Activated CD4-positive, alpha-beta T cell treated with anti-CD3 and anti-CD28 coated beads, Interleukin-2, amount 10 ng/mL, durations not matched to agents 24 days and 14 days (primary cell): ENCODE data around the gene EGFL6. TPM values are rescaled to one million over a fixed set of nuclear protein-coding genes. Genes with fewer than 3 reads are reported as not detected.
A peak's percentile ranks its signal among the peaks of the same experiment; 100 is the strongest.
"Not testable (repeated sequence)": the region's sequence is repeated elsewhere in the genome, so short reads cannot be mapped to it uniquely, and the experiment has no call there.

Experiments used
- DNase-seq: peaks from one replicate; pipeline ENCODE4 v3.0.0; 2022
- H3K27ac Mint-ChIP-seq: one replicate; pipeline ENCODE4 v1.8.0; 2022; ENCODE audit warnings: mild to moderate bottlenecking, mixed read lengths
- H3K27me3 Mint-ChIP-seq: one replicate; pipeline ENCODE4 v1.8.0; 2022; ENCODE audit warnings: mixed read lengths
- H3K36me3 Mint-ChIP-seq: one replicate; pipeline ENCODE4 v1.8.0; 2022; ENCODE audit warnings: low read depth, mild to moderate bottlenecking, mixed read lengths
- H3K4me1 Mint-ChIP-seq: one replicate; pipeline ENCODE4 v1.8.0; 2021; ENCODE audit warnings: mixed read lengths
- H3K4me3 Mint-ChIP-seq: one replicate; pipeline ENCODE4 v1.8.0; 2022; ENCODE audit warnings: mild to moderate bottlenecking, moderate library complexity, mixed read lengths
- H3K9me3 Mint-ChIP-seq: one replicate; pipeline ENCODE4 v1.8.0; 2021; ENCODE audit warnings: mixed read lengths
- intact Hi-C: fragments of 100-400 bp; cut with micrococcal nuclease; formaldehyde crosslinking; loops from one replicate; pipeline ENCODE4 v1.15.1; 2023
- total RNA-seq: library from RNA; stranded (reverse); gene quantifications from 2 replicates; pipeline ENCODE4 v1.2.3, GENCODE V29; 2022

Gene EGFL6
- total RNA-seq, 1 donor from 2014 or later: 1.7 TPM

- H3K4me3 Mint-ChIP-seq: peak overlapping the region; percentile 63
- no peaks in the 10 kb centered on the region for H3K9me3 Mint-ChIP-seq
- peak overlapping the region; percentile 93 for H3K27ac Mint-ChIP-seq
- H3K27me3 Mint-ChIP-seq: no peaks in the 10 kb centered on the region
- peak; percentile 75 for DNase-seq
- peaks cover 11% of the 10 kb centered on the region for H3K4me1 Mint-ChIP-seq
- intact Hi-C loops: loop anchor here (1.0 to 2.0 kb wide), 3 partner anchors 16 to 358 kb away; partner anchors contain the start of gene TCEANC
- H3K36me3 Mint-ChIP-seq: peaks cover 21% of the 10 kb centered on the region
Observed at GRCh38 chrX:13669246-13669737, 99.9 kb downstream of the EGFL6 start.

- H3K27me3 Mint-ChIP-seq, H3K4me3 Mint-ChIP-seq, DNase-seq, H3K9me3 Mint-ChIP-seq: not testable (repeated sequence)
- Mint-ChIP-seq H3K27ac (peak overlapping the region; percentile 93), H3K4me1 (peaks cover 11% of the 10 kb centered on the region), H3K36me3 (peaks cover 21% of the 10 kb centered on the region)
- intact Hi-C loops: loop anchor here (1.0 to 2.0 kb wide), 3 partner anchors 17 to 358 kb away; partner anchors contain the start of gene TCEANC
Observed at GRCh38 chrX:13669755-13670154, 100.4 kb downstream of the EGFL6 start.

- H3K27me3 Mint-ChIP-seq: no peaks in the 10 kb centered on the region
- peaks cover 21% of the 10 kb centered on the region for H3K36me3 Mint-ChIP-seq
- H3K27ac Mint-ChIP-seq: no peak overlapping the region
- H3K4me1 Mint-ChIP-seq: peaks cover 11% of the 10 kb centered on the region
- intact Hi-C loops: no loop called here
- no peaks in the 10 kb centered on the region for H3K9me3 Mint-ChIP-seq
- no peak overlapping the region for H3K4me3 Mint-ChIP-seq
- DNase-seq: no peak
Observed at GRCh38 chrX:13670197-13670596, 100.8 kb downstream of the EGFL6 start.

- Mint-ChIP-seq H3K36me3 (peaks cover 17% of the 10 kb centered on the region), H3K9me3 (no peaks in the 10 kb centered on the region), H3K27ac (no peak overlapping the region), H3K4me3 (no peak overlapping the region), H3K4me1 (peaks cover 11% of the 10 kb centered on the region), H3K27me3 (no peaks in the 10 kb centered on the region)
- intact Hi-C loops: no loop called here
- no peak for DNase-seq
Observed at GRCh38 chrX:13673016-13673415, 103.6 kb downstream of the EGFL6 start.

GRCh38 chrX:13676885-13677284 lies 107.5 kb downstream of the EGFL6 start:
- no peak for DNase-seq
- Mint-ChIP-seq H3K4me3 (no peak overlapping the region), H3K4me1 (peaks cover 1% of the 10 kb centered on the region), H3K9me3 (no peaks in the 10 kb centered on the region), H3K27ac (no peak overlapping the region), H3K27me3 (no peaks in the 10 kb centered on the region), H3K36me3 (peaks cover 10% of the 10 kb centered on the region)
- intact Hi-C loops: no loop called here

GRCh38 chrX:13679700-13680099 lies 110.3 kb downstream of the EGFL6 start:
- peaks cover 12% of the 10 kb centered on the region for H3K36me3 Mint-ChIP-seq
- H3K4me3 Mint-ChIP-seq, H3K9me3 Mint-ChIP-seq, intact Hi-C loops, DNase-seq, H3K4me1 Mint-ChIP-seq, H3K27me3 Mint-ChIP-seq, H3K27ac Mint-ChIP-seq: not testable (repeated sequence)

- Mint-ChIP-seq H3K27me3 (no peaks in the 10 kb centered on the region), H3K9me3 (no peaks in the 10 kb centered on the region), H3K36me3 (peaks cover 12% of the 10 kb centered on the region), H3K4me1 (peaks cover 5% of the 10 kb centered on the region), H3K4me3 (no peak overlapping the region), H3K27ac (no peak overlapping the region)
- intact Hi-C loops: no loop called here
- DNase-seq: no peak
Observed at GRCh38 chrX:13681595-13681994, 112.2 kb downstream of the EGFL6 start.

Other genes with a start within 250 kb of the EGFL6 start
- gene ATXN3L, start 249.5 kb upstream of the EGFL6 start, total RNA-seq: not detected in 2 replicates
- gene TCEANC, start 83.5 kb downstream of the EGFL6 start, total RNA-seq: 3.0 and 4.2 TPM in 2 replicates
- gene RAB9A, start 119.5 kb downstream of the EGFL6 start, total RNA-seq: 9.2 and 10.8 TPM in 2 replicates
- 13.6 and 15.4 TPM in 2 replicates for gene TRAPPC2, start 165.0 kb downstream of the EGFL6 start, total RNA-seq
- 18.3 and 19.3 TPM in 2 replicates for gene OFD1, start 165.1 kb downstream of the EGFL6 start, total RNA-seq
- 0.14 TPM in 1 of 2 replicates, not detected in the other for gene GPM6B, start 247.5 kb downstream of the EGFL6 start, total RNA-seq